K562 (cell line): ENCODE measurements around the gene STXBP6.

Source experiments
- ARHGAP35 ChIP-seq: fragments of 450-650 bp; IDR thresholded peaks from 2 replicates; pipeline ENCODE4 v1.6.1; 2018; ENCODE audit not compliant: partially characterized antibody
- BACH1 ChIP-seq: fragments of 200-800 bp; sonication (Bioruptor generic); IDR thresholded peaks from 2 replicates; pipeline ENCODE4 v1.6.1; 2016; ENCODE audit warnings: missing genetic modification characterization, missing compliant biosample characterization
- CEBPB ChIP-seq: fragments of 450-650 bp; IDR thresholded peaks from 2 replicates; pipeline ENCODE4 v1.6.1; 2016; ENCODE audit warnings: missing genetic modification characterization, missing compliant biosample characterization
- E2F3 ChIP-seq: fragments of 250-450 bp; sonication (Bioruptor Pico); IDR thresholded peaks from 2 replicates; pipeline ENCODE4 v1.4.0; 2020; ENCODE audit warnings: mild to moderate bottlenecking
- ELF4 ChIP-seq: fragments of 450-650 bp; formaldehyde crosslinking; IDR thresholded peaks from 2 replicates; pipeline ENCODE4 v1.4.0; 2022; ENCODE audit warnings: missing genetic modification characterization
- HNRNPLL ChIP-seq: fragments of 200-400 bp; formaldehyde crosslinking; IDR thresholded peaks from 2 replicates; pipeline ENCODE4 v1.6.1; 2017; ENCODE audit warnings: low read length, low read depth, mild to moderate bottlenecking; ENCODE audit not compliant: poor library complexity, severe bottlenecking
- MYBL2 ChIP-seq, 2 experiments: fragments of 450-650 bp in 1 of 2; sonication (generic) in 1 of 2; formaldehyde crosslinking in 1 of 2; IDR thresholded peaks; 2 replicates each; pipeline versions ENCODE4 v1.6.1 to v1.8.1; 2017 to 2022; ENCODE audit warnings: borderline replicate concordance in 1 of 2, inconsistent platforms in 1 of 2, low read depth in 1 of 2, mild to moderate bottlenecking in 1 of 2, missing genetic modification reagents in 1 of 2, moderate library complexity in 1 of 2
- PHF21A ChIP-seq: fragments of 450-650 bp; IDR thresholded peaks from 2 replicates; pipeline ENCODE4 v1.6.1; 2017; ENCODE audit warnings: low read depth, borderline replicate concordance
- TCF7L2 ChIP-seq: fragments of 150-350 bp; IDR thresholded peaks from 2 replicates; pipeline ENCODE4 v1.6.1; 2016; ENCODE audit warnings: low read depth, mild to moderate bottlenecking, low read length, moderate library complexity
- ZNF584 ChIP-seq: fragments of 200-800 bp; sonication (Bioruptor generic); IDR thresholded peaks from 2 replicates; pipeline ENCODE4 v1.6.1; 2016; ENCODE audit warnings: low read depth, mild to moderate bottlenecking, missing genetic modification characterization, missing compliant biosample characterization
- TF ChIP-seq, protein P1 (sequence below), 3 experiments: IDR thresholded peaks in 2 of 3; conservative IDR thresholded peaks in 1 of 3; 2 replicates each; pipeline ENCODE4 v1.5.1; 2011 to 2012; ENCODE audit warnings: low read length in 3 of 3, mild to moderate bottlenecking in 3 of 3, control low read depth in 2 of 3, improper control_type of control experiment in 1 of 3, inconsistent platforms in 1 of 3, low read depth in 1 of 3, mixed read lengths in 1 of 3, moderate library complexity in 1 of 3; ENCODE audit not compliant: insufficient read depth in 2 of 3
- TF ChIP-seq, protein P2 (sequence below): sonication (generic); formaldehyde crosslinking; IDR thresholded peaks from 2 replicates; pipeline ENCODE4 v1.8.0; 2022; ENCODE audit warnings: missing genetic modification reagents, mild to moderate bottlenecking, moderate library complexity, borderline replicate concordance
- TF ChIP-seq, protein P3 (sequence below): sonication (generic); formaldehyde crosslinking; IDR thresholded peaks from 2 replicates; pipeline ENCODE4 v1.8.0; 2023; ENCODE audit warnings: mild to moderate bottlenecking, missing genetic modification reagents

DNA sequence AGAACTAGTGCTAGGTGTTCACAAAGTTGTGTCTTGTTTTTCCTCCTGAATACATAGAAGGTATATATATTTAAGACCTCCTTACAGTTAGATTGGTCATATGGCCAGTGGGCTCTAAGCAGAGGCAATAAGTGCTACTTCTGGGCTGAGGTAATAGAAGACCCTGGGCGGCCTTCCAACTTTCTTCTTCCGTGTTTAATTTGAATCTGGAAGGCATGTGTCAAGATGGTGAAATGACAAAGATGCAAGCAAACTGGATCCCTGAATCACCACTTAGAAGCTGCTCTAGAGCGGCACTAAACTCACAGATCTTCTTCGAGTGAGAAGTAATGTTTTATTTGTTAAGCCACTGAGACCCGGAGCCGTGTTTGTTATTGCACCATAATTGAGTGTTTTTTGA, 215.0 kb downstream of the STXBP6 start:
- no peak for TF ChIP-seq CEBPB (tag)
- no peak for TF ChIP-seq TCF7L2
- TF ChIP-seq, protein P1, sequence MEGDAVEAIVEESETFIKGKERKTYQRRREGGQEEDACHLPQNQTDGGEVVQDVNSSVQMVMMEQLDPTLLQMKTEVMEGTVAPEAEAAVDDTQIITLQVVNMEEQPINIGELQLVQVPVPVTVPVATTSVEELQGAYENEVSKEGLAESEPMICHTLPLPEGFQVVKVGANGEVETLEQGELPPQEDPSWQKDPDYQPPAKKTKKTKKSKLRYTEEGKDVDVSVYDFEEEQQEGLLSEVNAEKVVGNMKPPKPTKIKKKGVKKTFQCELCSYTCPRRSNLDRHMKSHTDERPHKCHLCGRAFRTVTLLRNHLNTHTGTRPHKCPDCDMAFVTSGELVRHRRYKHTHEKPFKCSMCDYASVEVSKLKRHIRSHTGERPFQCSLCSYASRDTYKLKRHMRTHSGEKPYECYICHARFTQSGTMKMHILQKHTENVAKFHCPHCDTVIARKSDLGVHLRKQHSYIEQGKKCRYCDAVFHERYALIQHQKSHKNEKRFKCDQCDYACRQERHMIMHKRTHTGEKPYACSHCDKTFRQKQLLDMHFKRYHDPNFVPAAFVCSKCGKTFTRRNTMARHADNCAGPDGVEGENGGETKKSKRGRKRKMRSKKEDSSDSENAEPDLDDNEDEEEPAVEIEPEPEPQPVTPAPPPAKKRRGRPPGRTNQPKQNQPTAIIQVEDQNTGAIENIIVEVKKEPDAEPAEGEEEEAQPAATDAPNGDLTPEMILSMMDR (IDR thresholded peaks at IDR 0.05 in 2 of 3, conservative IDR thresholded peaks at IDR 0.05 in 1 of 3; ENCODE audit: insufficient read depth in 2 of 3, low read depth in 1 of 3, low read length in 3 of 3), result no peak
- TF ChIP-seq ARHGAP35, result no peak
- no peak for TF ChIP-seq MYBL2 (IDR thresholded peaks at IDR 0.05; ENCODE audit: low read depth)
- TF ChIP-seq MYBL2 (CRISPR knock-in tag; IDR thresholded peaks at IDR 0.05; ENCODE audit: borderline replicate concordance), result no peak
- TF ChIP-seq HNRNPLL, result no peak
- no peak for TF ChIP-seq ELF4 (CRISPR knock-in tag)
- TF ChIP-seq ZNF584 (CRISPR knock-in tag), result no peak
- TF ChIP-seq, protein P2, sequence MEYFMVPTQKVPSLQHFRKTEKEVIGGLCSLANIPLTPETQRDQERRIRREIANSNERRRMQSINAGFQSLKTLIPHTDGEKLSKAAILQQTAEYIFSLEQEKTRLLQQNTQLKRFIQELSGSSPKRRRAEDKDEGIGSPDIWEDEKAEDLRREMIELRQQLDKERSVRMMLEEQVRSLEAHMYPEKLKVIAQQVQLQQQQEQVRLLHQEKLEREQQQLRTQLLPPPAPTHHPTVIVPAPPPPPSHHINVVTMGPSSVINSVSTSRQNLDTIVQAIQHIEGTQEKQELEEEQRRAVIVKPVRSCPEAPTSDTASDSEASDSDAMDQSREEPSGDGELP (CRISPR knock-in tag), result no peak
- TF ChIP-seq E2F3, result no peak
- TF ChIP-seq BACH1 (tag), result no peak
- TF ChIP-seq, protein P3, sequence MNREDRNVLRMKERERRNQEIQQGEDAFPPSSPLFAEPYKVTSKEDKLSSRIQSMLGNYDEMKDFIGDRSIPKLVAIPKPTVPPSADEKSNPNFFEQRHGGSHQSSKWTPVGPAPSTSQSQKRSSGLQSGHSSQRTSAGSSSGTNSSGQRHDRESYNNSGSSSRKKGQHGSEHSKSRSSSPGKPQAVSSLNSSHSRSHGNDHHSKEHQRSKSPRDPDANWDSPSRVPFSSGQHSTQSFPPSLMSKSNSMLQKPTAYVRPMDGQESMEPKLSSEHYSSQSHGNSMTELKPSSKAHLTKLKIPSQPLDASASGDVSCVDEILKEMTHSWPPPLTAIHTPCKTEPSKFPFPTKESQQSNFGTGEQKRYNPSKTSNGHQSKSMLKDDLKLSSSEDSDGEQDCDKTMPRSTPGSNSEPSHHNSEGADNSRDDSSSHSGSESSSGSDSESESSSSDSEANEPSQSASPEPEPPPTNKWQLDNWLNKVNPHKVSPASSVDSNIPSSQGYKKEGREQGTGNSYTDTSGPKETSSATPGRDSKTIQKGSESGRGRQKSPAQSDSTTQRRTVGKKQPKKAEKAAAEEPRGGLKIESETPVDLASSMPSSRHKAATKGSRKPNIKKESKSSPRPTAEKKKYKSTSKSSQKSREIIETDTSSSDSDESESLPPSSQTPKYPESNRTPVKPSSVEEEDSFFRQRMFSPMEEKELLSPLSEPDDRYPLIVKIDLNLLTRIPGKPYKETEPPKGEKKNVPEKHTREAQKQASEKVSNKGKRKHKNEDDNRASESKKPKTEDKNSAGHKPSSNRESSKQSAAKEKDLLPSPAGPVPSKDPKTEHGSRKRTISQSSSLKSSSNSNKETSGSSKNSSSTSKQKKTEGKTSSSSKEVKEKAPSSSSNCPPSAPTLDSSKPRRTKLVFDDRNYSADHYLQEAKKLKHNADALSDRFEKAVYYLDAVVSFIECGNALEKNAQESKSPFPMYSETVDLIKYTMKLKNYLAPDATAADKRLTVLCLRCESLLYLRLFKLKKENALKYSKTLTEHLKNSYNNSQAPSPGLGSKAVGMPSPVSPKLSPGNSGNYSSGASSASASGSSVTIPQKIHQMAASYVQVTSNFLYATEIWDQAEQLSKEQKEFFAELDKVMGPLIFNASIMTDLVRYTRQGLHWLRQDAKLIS (CRISPR knock-in tag), result no peak
- no peak for TF ChIP-seq PHF21A
